Transverse colon (tissue), 4 donors: ENCODE data around the gene ANO9. TPM values are rescaled to one million over a fixed set of nuclear protein-coding genes. Genes with fewer than 3 reads are reported as not detected.
A peak's percentile ranks its signal among the peaks of the same experiment; 100 is the strongest.
"Not testable (repeated sequence)": the region's sequence is repeated elsewhere in the genome, so short reads cannot be mapped to it uniquely, and the experiment has no call there.

ENCODE experiments used
- DNase-seq: peaks from one replicate; pipeline ENCODE4 v3.0.0-alpha.2; 2019
- H3K27ac ChIP-seq, 4 donors: fragments of 200-600 bp; sonication (generic); 2 replicates each; pipeline ENCODE4 v1.5.1; 2016 to 2018; ENCODE audit warnings: inconsistent platforms in 4 of 4
- H3K27me3 ChIP-seq: fragments of 200-600 bp; sonication (generic); 2 replicates; pipeline ENCODE4 v1.5.1; 2017; ENCODE audit warnings: inconsistent platforms
- H3K36me3 ChIP-seq, 4 donors: fragments of 200-600 bp; sonication (generic); 2 replicates each; pipeline ENCODE4 v1.5.1; 2017 to 2019; ENCODE audit warnings: inconsistent platforms in 4 of 4
- H3K4me1 ChIP-seq, 4 donors: fragments of 200-600 bp; sonication (generic); 2 replicates each; pipeline ENCODE4 v1.5.1; 2017 to 2020; ENCODE audit warnings: inconsistent platforms in 4 of 4
- H3K4me3 ChIP-seq, 4 donors: fragments of 200-600 bp; sonication (generic); 1 replicate in 1 of 4; 2 replicates in 3 of 4; pipeline versions ENCODE4 v1.5.1 to v1.6.1; 2017 to 2019; ENCODE audit warnings: inconsistent platforms in 4 of 4
- H3K9me3 ChIP-seq, 2 donors: fragments of 200-600 bp; sonication (generic); 2 replicates each; pipeline ENCODE4 v1.5.1; 2017 to 2019; ENCODE audit warnings: inconsistent platforms in 2 of 2
- EP300 ChIP-seq: sonication (generic); formaldehyde crosslinking; IDR thresholded peaks from one replicate; pipeline ENCODE4 v1.6.1; 2017; ENCODE audit warnings: antibody characterized with exemption, low read depth
- POLR2A ChIP-seq: fragments of 450-650 bp; IDR thresholded peaks from one replicate; pipeline ENCODE4 v1.6.1; 2016; ENCODE audit warnings: antibody characterized with exemption, mild to moderate bottlenecking, moderate library complexity
- POLR2AphosphoS5 ChIP-seq, 3 donors: sonication (generic); formaldehyde crosslinking; IDR thresholded peaks; one replicate each; pipeline ENCODE4 v1.6.1; 2016; ENCODE audit warnings: antibody characterized with exemption in 3 of 3
- WGBS, 2 donors: methylation state at CpG; one replicate each; pipeline ENCODE4 v1.1.5; 2018; ENCODE audit warnings: low coverage in 1 of 2; 5-methylcytosine and 5-hydroxymethylcytosine counted together
- in situ Hi-C, 4 donors: fragments of 200-750 bp; cut with MboI; loops; one replicate each; pipeline versions ENCODE4 v1.15.0 to v1.15.1; 2017; ENCODE audit warnings: low sequenced_read_pairs in 3 of 4, low pct_ligation_motif_present in 1 of 4, low pct_unique_long_range_greater_than_20kb in 1 of 4
- intact Hi-C: fragments of 100-400 bp; cut with DNase I; formaldehyde crosslinking; loops from one replicate; pipeline ENCODE4 v1.15.1; 2023; ENCODE audit warnings: low total_unique reads
- total RNA-seq, 4 donors: library from RNA; depleted of rRNA; stranded (reverse); fragments of >200 nt; gene quantifications; one replicate each; pipeline ENCODE4 v1.1.0, GENCODE V29; 2016
- TF ChIP-seq, protein P1 (sequence below), 5 experiments: fragments of 200-600 bp in 3 of 5; fragments of 450-650 bp in 2 of 5; sonication (generic) in 3 of 5; IDR thresholded peaks; 1 replicate in 2 of 5; 2 replicates in 3 of 5; pipeline ENCODE4 v1.5.1; 2016 to 2017; ENCODE audit warnings: antibody characterized with exemption in 5 of 5, inconsistent platforms in 3 of 5, mild to moderate bottlenecking in 2 of 5, moderate library complexity in 1 of 5

ANO9 gene
- total RNA-seq, 4 donors from 2014 or later = 117 to 490 (median 296) TPM

DNA sequence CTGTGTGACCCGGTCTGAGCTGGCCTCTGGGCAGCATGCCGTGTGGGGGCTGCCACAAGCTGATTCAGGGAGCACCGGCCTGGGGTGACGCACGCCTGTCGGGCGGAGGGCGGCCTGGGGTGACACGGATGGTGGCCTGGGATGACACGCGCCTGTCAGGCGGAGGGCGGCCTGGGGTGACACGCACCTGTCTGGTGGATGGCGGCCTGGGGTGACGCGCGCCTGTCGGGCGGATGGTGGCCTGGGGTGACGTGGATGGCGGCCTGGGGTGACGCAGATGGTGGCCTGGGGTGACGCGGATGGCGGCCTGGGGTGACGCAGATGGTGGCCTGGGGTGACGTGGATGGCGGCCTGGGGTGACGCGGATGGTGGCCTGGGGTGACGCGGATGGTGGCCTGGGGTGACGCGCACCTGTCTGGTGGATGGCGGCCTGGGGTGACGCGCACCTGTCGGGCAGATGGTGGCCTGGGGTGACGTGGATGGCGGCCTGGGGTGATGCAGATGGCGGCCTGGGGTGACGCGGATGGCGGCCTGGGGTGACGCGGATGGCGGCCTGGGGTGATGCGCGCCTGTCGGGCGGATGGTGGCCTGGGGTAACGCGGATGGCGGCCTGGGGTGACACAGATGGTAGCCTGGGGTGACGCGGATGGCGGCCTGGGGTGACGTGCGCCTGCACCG lies 29.8 kb upstream of the ANO9 start:
- Histone ChIP-seq H3K4me1 (peaks cover 8 to 16% (median 13%) of the 10 kb centered on the region in 4 donors), H3K27ac (no peak overlapping the region)

GRCh38 chr11:469684-470560 lies 28.1 kb upstream of the ANO9 start:
- peak; percentile 62 for DNase-seq
- Histone ChIP-seq H3K4me1 (peaks cover 8 to 16% (median 13%) of the 10 kb centered on the region in 4 donors), H3K36me3 (no peaks in the 10 kb centered on the region), H3K4me3 (peak overlapping the region in 3 of 4 donors; percentile 6 to 18 (median 6)), H3K9me3 (no peaks in the 10 kb centered on the region), H3K27me3 (no peaks in the 10 kb centered on the region), H3K27ac (peak overlapping the region; percentile 68 to 76 (median 70))
- intact Hi-C loops (no loop called here), in situ Hi-C loops (no loop called here)
- TF ChIP-seq POLR2AphosphoS5 (IDR thresholded peaks at IDR 0.05) (peak in 2 of 3 donors; percentile 46 to 62), POLR2A (no peak), EP300 (no peak)
- TF ChIP-seq, protein P1, sequence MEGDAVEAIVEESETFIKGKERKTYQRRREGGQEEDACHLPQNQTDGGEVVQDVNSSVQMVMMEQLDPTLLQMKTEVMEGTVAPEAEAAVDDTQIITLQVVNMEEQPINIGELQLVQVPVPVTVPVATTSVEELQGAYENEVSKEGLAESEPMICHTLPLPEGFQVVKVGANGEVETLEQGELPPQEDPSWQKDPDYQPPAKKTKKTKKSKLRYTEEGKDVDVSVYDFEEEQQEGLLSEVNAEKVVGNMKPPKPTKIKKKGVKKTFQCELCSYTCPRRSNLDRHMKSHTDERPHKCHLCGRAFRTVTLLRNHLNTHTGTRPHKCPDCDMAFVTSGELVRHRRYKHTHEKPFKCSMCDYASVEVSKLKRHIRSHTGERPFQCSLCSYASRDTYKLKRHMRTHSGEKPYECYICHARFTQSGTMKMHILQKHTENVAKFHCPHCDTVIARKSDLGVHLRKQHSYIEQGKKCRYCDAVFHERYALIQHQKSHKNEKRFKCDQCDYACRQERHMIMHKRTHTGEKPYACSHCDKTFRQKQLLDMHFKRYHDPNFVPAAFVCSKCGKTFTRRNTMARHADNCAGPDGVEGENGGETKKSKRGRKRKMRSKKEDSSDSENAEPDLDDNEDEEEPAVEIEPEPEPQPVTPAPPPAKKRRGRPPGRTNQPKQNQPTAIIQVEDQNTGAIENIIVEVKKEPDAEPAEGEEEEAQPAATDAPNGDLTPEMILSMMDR (IDR thresholded peaks at IDR 0.05) = peak in 4 of 5 experiments; percentile 20 to 43 (median 31)
- WGBS, 2 donors = 55 to 60% methylated on average over 11 to 28 of the region's 28 CpGs

More for the DNA sequence above, 29.8 kb upstream of the ANO9 start:
- in situ Hi-C loops = no loop called here
- Histone ChIP-seq H3K4me3 (no peak overlapping the region), H3K9me3 (no peaks in the 10 kb centered on the region), H3K36me3 (no peaks in the 10 kb centered on the region), H3K27me3 (no peaks in the 10 kb centered on the region)
- no peak for DNase-seq
- TF ChIP-seq POLR2AphosphoS5 (IDR thresholded peaks at IDR 0.05) = no peak
- TF ChIP-seq, protein P1 (IDR thresholded peaks at IDR 0.05) = no peak
- no peak for TF ChIP-seq POLR2A
- TF ChIP-seq EP300 = no peak
- intact Hi-C loops = no loop called here
- 95 to 96% methylated on average over 49 to 61 of the region's 61 CpGs for WGBS, 2 donors

DNA sequence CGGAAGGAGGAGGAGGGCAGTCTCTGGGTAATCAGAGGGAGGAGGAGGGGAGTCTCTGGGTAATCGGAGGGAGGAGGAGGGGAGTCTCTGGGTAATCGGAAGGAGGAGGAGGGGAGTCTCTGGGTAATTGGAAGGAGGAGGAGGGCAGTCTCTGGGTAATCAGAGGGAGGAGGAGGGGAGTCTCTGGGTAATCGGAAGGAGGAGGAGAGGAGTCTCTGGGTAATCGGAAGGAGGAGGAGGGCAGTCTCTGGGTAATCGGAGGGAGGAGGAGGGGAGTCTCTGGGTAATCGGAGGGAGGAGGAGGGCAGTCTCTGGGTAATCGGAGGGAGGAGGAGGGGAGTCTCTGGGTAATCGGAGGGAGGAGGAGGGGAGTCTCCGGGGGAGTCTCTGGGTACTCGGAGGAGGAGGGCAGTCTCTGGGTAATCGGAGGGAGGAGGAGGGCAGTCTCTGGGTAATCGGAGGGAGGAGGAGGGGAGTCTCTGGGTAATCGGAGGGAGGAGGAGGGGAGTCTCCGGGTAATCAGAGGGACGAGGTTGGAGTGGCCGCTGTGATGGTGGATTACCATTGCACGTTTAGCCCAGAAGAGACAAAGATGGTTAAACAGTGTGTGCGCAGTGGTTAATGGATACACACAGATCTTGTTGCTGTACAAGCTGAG lies 27.3 kb upstream of the ANO9 start:
- in situ Hi-C loops, H3K9me3 ChIP-seq, intact Hi-C loops, H3K27me3 ChIP-seq, DNase-seq, H3K36me3 ChIP-seq: not testable (repeated sequence)
- Histone ChIP-seq H3K27ac (peak overlapping the region; percentile 68 to 76 (median 70)), H3K4me3 (peak overlapping the region in 3 of 4 donors; percentile 6 to 18 (median 6)), H3K4me1 (peaks cover 8 to 16% (median 13%) of the 10 kb centered on the region in 4 donors)
- 45 to 72% methylated on average over 14 to 19 of the region's 19 CpGs for WGBS, 2 donors

DNA sequence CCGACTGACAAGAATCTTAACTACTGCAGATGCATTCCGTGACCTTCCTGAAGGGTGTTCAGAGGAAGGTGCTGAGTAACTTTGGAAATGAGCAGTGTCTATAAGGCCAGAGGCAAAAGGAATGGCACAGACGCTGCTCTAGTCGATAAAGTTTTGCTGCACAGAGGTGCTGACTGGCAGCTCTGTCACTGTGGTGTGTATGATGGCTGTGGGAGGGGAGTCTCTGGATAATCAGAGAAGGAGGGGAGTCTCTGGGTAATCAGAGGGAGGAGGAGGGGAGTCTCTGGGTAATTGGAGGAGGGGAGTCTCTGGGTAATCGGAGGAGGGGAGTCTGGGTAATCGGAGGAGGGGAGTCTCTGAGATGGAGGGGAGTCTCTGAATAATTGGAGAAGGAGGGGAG lies 26.7 kb upstream of the ANO9 start:
- DNase-seq = no peak
- intact Hi-C loops = no loop called here
- H3K27me3 ChIP-seq = no peaks in the 10 kb centered on the region
- no peak overlapping the region for H3K4me3 ChIP-seq
- no peaks in the 10 kb centered on the region for H3K36me3 ChIP-seq
- no peak for TF ChIP-seq EP300
- no peak for TF ChIP-seq POLR2A
- TF ChIP-seq, protein P1 (IDR thresholded peaks at IDR 0.05) = no peak
- no peak for TF ChIP-seq POLR2AphosphoS5 (IDR thresholded peaks at IDR 0.05)
- peaks cover 8 to 16% (median 13%) of the 10 kb centered on the region in 4 donors for H3K4me1 ChIP-seq
- in situ Hi-C loops = no loop called here
- WGBS, 2 donors = 79 to 87% methylated on average over 4 to 6 of the region's 6 CpGs
- H3K9me3 ChIP-seq = no peaks in the 10 kb centered on the region
- peak overlapping the region in 3 of 4 donors; percentile 68 to 76 (median 69) for H3K27ac ChIP-seq
